Esophagus squamous epithelium (tissue), 4 donors: ENCODE measurements around the gene MRAP2.

Source experiments
- CTCF ChIP-seq, 6 experiments: fragments of 450-650 bp in 4 of 6; fragments of 200-600 bp in 2 of 6; sonication (generic) in 2 of 6; IDR thresholded peaks; one replicate each; pipeline ENCODE4 v1.5.1; 2016 to 2019; ENCODE audit warnings: antibody characterized with exemption in 6 of 6, mild to moderate bottlenecking in 4 of 6, moderate library complexity in 4 of 6
- POLR2A ChIP-seq, 4 donors: fragments of 450-650 bp; IDR thresholded peaks; one replicate each; pipeline ENCODE4 v1.6.1; 2017; ENCODE audit warnings: antibody characterized with exemption in 4 of 4, mild to moderate bottlenecking in 4 of 4, moderate library complexity in 3 of 4

- no peak for TF ChIP-seq CTCF (IDR thresholded peaks at IDR 0.05)
- TF ChIP-seq POLR2A (IDR thresholded peaks at IDR 0.05): no peak
Observed at GRCh38 chr6:84093441-84094435, 60.2 kb downstream of the MRAP2 start.
